Measurements from ENCODE around the gene DUSP8.

Gene DUSP8

DNA sequence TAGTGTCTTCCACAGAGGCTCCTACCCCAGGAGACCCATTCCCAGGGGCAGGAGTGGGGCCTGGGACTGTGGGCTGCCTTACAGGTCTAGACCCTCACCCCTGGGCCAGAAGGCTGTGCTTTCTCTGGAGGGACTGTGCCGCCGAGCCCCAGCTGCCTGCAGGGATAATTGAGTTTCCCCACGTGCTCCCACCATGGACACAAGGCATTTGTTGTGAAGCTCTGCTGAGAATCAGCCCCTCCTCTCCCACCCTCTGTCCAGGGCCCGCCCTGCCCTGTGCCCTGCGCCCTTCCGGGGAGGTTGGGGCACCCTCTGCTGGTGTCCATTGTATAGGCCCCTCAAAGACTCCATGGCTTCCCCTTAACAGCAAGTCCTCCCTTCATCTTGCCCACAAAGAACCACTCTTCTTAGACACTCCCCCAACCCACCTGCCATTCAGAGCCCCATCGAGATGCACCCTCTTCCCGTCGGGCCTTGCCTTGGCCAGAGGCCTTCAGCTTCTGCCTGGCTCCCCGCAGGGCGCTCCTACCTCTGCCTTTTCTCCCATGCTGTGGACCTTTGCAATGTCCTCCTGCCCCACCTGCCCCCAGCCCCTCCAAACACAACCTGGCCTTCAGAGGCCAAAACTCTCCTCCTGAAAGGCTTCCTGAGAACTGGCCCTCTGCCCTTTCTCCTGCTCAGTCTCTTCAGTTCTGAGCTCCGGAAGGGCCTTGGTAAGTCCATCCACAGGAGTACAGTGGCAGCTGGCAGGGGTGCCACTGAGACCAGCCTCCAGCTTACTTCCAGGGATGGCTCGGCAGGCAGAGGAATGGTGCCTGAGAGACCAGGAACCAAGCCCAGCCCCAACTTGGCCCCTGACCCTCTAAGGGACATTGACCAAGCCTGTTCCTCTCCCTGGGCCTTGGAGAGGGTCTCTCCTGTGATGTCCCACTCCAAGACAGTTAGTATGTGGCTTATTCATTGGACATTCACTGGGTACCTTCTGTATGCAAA is 22.4 kb downstream of the DUSP8 start:
- no peak for DNase-seq

DNA sequence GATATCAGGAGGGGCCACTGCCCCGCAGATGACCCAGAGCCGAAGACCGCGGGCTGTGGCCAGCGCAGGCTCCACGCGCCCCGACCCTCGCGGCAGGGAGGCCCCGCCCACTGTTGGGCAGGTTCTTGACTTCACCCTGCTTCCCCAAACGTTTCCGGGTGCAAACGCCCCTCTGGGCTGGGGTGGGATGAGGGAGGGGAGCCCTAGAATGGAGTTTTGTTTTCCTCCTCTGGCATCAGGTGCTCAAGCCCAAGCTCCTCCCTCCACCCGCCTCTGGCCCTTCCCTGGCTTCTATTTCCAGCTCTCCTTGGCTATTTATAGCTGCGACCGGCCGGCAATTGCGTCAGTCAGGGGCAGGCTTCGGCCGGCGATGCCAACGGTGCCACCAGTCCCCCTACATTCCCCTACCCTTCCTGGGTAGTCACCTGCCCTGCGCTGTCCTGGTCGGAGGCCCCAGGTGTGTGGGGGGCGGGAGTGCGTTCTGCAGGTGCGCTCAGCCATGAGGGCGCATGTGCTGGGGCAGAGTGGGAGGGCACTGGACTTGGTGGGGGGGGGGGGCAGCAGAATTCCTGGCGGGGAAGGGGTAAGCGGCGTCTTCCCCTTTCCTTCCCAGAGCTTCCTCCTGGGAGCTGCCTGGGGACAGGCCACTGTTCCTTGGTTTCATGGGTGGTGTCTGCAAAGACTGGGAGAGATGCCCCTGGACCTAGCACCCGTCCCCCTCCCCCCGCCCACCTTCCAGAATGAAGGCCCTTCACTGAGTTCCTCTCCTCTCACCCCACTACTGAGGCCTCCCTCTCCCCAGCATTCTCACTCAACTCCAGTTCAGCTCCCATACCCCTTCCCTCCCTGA is 23.6 kb downstream of the DUSP8 start:
- no peak for DNase-seq

DNA sequence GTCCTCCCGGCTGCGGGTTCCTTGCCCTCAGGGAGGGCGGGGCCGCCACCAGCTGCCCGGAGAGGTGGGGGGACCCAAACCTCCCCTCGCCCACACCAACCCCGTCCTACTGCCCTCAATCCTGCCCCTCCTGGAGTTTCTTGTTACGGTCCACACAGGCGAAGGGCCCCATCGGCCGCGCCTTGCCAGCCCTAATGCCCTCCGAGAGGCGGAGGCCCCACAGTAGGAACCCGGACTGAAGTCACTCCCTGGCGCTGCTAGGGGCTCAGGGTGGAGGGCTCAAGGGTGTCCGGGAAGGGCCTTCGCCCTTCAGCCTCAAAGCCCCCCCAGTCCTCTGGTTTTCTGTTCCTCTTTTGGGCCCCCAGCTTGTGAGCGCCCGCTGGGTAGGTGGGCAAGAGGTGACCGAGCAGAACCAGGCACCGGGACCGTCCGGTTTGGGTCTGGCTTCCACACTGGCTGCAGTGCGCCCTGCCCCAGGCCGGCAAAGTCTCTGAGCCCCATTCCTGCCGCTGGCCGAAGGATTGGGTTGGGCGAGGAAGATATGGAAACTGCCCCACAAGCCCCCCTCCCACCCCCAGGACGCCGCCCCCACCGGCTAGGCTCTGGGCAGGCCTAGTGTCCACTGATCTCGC is 24.5 kb downstream of the DUSP8 start:
- no peak for DNase-seq

DNA sequence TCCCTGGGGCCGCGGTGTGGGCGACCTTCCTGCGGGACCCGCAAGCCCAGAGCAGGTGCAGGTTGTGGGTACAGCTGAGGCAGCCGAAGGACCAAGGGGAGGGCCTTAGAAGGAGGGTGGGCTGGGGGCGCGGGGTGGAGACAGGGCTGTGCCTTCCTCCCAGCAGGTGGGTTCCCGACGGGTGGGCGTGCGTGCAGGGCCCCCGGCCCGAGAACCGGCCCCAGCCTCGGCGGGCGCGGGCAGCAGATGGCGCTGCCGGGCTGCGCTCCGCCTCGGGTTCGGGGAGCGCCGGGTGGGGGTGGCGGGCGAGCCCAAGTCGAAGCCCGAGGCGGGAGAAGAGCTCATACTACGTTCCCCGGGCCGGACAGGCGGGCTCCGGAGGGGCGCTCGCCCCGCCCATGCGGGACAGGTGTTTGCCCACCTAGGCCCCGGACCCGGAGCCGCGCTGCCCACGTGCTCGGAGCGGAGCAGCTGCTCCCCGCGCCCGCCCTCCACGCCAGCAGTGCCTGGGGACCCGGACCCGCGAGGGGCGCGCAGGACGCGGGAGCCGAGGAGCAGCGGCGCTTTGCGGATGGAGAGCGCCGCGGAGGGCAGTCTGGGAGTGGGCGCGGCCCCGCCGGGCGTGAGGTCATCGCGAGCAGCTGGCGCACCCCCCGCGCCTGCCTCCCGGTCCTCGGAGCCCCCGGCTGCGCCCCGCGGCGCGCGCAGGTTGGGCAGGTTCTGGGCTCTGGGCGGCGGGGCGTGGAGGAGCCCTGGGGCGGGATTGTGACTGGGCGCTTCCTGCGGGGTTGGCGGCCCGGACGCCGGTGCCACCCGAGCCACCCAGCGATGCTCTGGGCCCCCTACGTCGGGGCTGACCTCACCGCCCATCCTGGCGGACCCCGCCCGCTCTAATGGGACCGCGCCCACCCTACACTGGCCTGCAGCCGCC is 25.3 kb downstream of the DUSP8 start:
- DNase-seq = peak in 1 of 2 experiments; percentile 54

DNA sequence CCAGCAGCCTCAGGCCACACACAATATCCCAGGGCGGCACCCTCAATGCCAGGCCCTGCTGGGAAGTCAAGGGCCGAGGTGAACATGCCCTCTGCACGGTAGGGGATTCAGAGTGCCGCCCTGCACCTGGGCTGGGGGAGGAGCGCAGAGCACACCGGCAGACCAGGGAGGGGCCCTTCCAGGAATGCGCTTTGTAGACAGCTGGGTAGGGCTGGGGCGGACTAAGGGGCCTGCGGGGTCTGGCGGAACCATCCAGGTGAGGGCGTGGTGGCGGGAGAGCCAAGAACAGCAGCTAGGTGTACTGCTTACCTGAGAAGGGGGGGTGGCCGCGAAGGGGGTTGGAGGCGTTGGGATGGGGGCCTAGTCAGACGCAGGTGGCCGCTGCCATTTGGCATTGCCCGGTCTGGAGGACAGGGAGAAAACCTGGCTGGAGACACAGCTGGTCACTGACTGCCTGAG is 26.0 kb downstream of the DUSP8 start:
- DNase-seq = no peak

DNA sequence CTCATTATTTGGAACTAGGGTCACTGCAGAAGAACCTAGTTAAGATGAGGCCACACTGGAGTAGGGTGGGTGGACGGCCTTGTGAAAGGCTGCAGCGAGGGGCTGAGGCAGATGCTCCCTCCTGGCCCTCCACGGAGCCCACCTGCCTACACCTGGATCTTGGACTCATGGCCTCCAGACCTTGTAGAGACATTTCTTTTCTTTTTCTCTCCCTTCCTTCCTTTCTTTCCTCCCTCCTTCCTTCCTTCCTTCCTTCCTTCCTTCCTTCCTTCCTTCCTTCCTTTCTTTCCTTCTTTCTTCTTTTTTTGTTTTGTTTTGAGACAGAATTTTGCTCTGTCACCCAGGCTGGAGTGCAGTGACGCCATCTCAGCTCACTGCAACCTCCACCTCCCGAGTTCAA is 26.6 kb downstream of the DUSP8 start:
- DNase-seq = no peak

DNA sequence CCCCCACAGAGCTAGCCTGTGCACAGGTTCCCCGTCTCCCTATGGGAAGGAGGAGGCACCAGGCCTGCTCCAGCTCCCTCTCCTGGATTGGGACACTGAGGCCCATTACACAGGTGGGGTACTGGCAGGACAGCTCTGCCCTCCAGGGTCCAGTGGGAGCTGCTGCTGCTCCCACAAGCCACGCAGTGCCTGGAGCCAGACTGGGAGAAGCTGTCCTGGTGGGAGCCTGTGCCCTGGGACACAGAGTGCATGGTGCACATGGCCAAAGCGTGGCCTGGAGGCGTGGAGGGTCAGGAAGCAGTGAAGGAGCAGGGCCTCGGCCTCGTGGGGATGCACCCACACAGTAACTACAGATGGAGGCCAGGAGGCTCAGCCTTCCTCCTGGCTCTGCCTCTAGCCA is 27.5 kb downstream of the DUSP8 start:
- DNase-seq = no peak

DNA sequence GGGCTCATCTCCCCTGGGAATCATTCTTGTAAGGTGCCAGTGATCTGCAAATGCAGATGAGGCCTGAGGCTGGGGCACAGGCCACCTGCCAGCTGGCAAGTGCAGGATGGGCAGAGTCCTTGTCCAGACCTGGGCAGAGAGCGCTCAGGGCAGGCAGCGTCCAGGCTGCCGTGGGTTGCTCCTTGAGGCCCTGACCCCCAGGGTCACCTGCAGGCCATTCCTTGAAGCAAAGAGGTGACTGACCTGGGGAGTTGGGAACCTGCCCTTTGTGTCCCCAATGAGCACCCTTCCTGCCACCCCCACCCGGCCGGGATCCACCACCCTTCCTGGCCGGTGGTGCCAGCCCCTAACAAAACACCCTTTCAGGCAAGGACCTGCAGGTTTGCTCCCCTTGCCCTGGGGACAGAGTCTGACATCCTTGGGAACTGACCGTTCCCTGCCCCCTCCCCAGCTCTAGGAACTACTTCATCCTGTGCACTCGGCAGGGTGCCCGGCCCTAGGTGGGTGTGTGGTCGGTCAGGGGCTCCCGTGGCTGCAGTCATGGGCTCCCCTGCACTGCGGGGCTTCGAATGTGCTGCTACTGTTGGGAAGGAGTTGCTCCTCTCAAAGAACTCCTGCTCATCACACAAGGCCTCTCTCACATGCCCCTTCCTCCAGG is 28.3 kb downstream of the DUSP8 start:
- DNase-seq = no peak

DNA sequence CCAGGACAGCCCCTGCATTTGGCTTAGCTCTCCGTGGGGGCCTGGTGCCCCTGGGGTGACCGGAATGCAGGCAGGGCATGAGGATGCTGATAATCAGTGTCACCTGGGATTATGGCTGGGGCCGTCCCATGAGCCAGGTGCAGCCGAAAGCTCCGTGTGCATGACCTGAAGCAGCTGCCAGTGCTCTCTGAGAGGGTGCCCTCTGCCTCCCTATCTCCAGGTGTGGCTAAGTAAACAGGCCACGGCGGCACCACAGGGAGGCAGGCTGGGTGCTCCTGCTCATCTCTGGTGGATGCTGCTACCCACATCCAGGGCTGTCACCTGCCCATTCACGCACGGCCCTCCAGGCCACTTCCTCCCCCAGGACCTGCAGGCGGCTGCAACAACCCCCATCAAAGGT is 29.8 kb downstream of the DUSP8 start:
- DNase-seq = no peak

DNA sequence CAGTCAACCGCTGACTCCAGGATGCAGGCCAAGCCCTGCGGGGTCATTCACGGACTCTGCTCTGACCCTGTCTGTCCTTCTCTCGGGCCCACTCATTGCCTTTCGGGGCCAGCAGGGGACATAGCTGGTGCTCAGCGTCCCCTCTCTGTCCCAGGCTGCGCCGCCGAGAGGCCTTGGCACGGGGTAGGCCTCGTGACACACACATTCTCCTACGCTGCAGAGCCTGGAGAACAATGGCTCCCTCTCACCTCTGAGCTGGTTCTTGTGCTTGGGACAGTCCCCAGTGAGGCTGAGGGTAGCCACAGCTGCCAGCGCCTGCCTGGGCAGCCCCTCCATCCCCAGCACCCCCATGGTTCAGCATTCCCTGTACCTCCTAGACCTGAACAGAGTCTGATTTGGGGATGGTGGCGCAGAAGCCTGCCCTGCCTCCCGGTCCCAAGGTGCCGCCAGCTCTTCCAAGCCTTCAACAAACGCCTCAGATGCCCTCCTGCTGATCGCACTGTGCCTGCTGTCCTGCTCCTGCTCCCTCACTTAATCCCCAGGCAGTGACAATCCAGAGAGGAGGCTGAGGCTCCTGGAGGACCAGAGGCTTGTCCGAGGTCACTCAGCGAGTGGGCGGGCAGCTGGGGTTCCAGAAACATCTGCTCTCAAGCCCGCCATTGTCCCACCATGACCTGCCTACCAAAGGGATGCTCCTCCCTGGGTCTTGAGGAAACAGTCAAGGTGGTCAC is 30.4 kb downstream of the DUSP8 start:
- DNase-seq = no peak

DNA sequence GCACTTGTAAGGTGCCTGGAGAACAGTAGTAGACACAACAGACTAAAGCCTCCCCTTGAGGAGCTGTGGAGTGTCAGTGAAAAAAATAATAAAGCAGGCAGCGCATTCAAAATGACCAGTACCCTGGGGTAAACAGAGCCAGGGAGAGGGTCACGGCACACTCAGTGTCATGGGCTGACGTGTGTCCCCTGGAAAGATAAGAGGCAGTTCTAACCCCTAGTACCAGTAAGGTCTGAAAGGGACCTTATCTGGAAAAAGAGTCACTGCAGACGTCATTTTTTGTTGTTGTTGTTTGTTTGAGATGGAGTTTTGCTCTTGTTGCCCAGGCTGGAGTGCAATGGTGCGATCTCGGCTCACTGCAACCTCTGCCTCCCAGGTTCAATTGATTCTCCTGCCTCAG is 32.0 kb downstream of the DUSP8 start:
- DNase-seq = no peak

DNA sequence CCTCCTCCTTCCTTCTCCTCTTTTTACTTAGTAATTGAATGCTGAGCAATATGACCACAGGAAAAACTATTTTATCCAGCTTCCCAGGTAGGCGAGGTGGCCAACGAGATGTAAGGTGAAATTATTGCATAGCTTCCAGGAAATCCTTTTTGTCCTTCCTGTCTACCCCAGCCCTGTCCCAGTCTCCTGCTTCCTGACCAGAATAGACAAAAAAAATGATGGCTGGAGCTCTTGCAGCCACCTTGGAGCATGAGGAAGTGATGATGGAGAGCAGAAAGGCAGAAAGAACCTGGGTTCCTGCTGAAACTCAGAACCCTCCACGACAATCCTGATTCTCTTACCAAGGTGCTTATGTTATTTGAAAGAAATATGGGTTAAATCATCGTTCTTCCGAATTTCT is 33.9 kb downstream of the DUSP8 start:
- DNase-seq = no peak

DNA sequence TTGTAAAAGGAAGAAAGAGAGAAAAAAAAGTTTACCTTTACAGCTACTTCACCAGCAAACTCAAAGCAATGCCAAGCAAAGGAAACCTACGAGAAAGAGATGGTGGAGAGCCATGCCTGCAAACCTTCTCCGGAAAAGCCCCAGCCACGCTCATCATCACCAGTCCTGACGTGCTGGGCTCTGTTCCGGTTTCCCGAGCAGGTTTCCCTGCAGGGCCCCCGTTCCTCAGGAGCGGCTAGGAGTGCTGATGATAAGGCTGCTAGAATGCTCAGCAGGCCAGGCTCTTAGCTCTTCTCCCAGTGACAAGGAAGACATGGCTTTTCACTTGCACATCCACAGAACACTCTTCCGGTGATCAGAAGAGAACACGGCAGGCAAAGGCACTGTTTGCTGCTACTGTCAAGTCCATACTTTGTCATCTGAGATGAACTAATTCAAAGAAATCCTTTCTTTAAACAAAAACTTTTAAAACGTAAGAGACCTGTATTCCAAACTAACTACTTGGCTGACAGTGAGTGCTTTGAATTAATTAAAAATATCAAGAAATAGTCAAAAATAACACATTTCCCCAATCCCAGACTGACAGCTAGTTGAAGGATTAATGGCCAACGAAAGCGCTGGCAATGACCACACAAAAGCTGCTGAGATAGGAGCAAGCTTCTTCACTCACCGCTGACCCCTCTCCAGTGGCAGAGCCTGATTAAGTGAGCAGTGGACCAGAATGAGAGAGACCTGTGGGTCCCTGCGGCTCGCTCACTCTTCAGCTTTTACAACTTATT is 35.8 kb downstream of the DUSP8 start:
- DNase-seq = no peak

DNA sequence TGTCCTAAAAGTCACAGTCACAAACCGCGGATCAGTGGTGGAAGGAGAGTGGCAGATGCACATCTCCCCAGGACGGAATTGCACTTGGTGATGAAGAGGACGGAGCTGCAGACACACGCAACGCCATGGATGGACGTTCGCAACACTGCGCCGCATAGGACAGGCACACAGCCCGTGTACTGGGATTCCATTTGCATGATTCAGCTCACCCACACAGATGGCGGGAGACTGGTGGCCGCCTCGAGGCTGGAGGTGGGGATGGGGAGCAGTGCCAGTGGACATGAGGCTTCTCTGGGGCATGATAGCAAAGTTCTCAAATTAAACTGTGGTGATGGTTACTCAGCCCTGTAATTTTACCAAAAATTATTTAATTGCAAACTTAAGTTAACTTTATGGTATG is 37.4 kb downstream of the DUSP8 start:
- no peak for DNase-seq

DNA sequence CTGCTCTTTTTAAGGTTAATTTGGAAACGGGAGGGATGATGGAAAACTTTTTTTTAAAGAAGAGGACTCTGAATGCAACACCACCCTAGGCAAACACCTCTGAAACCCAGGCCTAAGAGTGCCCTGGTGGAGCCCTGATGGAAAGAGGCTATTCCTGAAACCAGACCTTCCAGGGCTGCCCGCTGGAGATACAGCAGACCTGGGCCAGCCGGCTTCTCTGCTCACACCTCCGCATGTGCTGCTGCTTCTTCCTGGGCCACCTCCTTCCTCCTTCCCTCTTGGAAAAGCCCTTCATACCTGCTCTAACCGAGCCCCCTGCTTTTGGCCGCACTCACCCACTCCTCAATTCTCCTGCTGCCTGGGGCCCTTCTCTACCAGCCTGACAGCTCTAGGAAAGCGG is 37.9 kb downstream of the DUSP8 start:
- no peak for DNase-seq

DNA sequence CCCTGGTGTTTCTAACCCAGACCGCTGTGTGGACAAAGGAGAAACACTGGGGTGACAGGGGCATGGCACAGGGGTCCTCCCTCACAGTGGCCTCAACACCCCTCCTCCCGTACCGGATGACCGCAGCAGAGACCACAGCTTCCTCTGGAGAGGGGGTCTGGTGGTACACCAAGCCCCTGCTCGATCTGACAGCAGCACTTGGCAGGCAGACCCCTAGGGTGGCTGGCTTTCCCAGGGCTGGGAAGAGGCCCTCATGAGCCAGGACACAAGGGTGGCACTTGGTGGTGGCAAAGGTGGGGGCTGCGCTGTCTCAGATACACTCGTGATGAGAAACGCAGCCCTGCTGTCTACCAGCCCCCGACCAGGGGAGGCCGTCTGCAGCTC is 38.7 kb downstream of the DUSP8 start:
- no peak for DNase-seq

DNA sequence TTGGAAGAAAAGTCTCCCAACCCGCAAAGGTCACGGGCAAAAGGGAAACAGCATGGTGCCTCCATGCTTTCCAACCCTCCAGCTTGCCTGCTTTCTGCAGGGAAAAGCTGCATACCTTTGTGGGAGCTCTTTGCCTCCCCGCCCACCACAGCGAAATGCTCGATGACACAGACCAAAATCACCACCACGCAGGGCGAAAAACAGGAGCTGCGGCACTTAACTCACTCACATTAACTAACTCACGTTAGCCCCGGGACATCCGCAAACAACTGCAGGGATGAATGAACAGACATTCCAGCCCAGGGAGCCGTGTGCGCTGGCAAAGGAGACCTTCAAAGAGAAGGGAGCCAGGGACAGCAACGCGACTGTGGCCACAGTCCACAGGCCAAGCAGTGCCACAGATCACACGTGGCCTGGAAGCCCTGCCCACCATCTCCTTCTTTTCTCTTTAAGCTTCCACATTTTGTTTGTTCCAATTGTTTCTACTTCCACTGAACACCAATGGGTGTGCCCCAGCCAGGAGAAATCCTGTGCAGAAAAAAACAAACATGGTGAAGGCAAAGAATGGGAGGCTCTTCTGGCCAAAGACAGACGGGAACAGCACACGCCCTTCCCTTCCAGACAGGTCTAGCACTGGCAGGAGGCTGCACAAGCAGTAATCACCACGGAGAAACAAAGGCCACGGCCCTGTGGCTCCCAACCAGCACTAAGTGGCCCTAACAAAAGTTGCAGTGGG is 39.3 kb downstream of the DUSP8 start:
- peak; percentile 26 to 54 for DNase-seq

DNA sequence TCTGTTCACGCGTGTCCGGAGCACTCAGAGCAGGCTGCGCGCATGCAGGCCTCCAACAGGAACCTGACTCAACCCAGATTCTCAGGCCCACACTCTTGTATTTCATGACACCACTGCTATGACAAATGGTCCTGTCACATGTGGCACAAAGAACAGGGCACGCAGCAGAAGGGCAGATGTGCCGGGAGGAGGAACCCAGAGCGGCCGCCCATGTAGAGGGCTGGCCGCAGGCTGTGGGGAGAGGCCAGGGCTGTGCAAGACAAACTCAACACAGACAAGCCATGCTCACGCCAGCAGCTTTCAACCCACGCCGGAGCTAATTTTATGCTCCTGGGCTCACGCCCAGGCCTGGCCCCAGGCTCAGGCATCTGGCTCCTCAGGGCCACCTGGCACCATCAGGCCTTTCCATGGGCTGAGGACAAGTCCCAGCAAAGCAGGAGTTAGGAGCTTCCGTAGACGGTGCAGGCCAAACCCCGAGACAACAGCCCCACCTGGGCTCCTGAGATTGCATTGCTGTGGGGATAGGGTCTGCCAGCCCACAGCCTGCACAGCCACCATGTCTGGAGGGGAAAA is 40.0 kb downstream of the DUSP8 start:
- DNase-seq = peak; percentile 72 to 97

DNA sequence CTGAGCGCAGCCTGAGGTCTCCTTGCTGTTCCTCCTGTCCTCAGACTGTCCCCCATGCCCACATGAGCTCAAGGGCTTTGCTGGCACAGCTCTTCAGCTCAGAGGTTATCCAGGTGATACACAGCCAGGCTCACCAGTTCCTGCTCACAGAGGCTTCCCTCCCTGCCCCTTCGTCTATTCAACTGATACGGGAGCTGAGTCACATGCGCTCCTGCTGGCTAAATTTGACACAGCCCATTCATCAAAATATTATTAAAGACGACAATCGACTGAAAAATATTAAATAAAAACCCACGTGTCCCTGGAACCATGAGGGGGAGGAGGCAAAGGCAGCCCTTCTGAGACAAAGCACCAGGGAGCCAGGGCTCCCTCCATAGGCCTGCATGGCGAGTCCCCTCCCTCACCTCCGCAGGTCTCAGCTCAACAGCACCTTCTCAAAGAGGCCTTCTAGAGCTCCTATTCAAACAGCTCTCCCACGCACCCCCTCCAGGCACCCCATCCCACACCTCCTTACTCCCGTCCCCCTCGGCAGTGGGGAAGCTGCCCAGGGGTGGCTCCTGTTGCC is 40.5 kb downstream of the DUSP8 start:
- peak; percentile 32 to 36 for DNase-seq

Data from NCI-H446 (cell line).